Uterus (tissue), 2 donors: Measurements from ENCODE around the gene TEX261.

Experiments
- CTCF ChIP-seq, 4 experiments: fragments of 200-600 bp in 2 of 4; fragments of 450-650 bp in 2 of 4; sonication (generic) in 2 of 4; IDR thresholded peaks; one replicate each; pipeline ENCODE4 v1.5.1; 2016 to 2019; ENCODE audit warnings: antibody characterized with exemption in 4 of 4, mild to moderate bottlenecking in 2 of 4, moderate library complexity in 1 of 4
- POLR2A ChIP-seq, 2 donors: fragments of 450-650 bp; IDR thresholded peaks; one replicate each; pipeline ENCODE4 v1.6.1; 2016; ENCODE audit warnings: antibody characterized with exemption in 2 of 2, mild to moderate bottlenecking in 1 of 2, moderate library complexity in 1 of 2

- TF ChIP-seq CTCF (IDR thresholded peaks at IDR 0.05) (no peak), POLR2A (IDR thresholded peaks at IDR 0.05) (no peak)
Observed at GRCh38 chr2:71018625-71019024, 24.0 kb upstream of the TEX261 start.
